GM12875 (cell line): ENCODE data around the gene PAQR5.

Source experiments
- H3K4me3 ChIP-seq: one replicate; pipeline ENCODE4 v1.5.1; 2011; ENCODE audit warnings: low read depth, low read length, control low read depth
- CTCF ChIP-seq: IDR thresholded peaks from 2 replicates; pipeline ENCODE4 v1.5.1; 2011; ENCODE audit warnings: low read depth, mild to moderate bottlenecking, control low read depth, inconsistent platforms, low read length, moderate library complexity, borderline replicate concordance; ENCODE audit not compliant: insufficient read depth

The PAQR5 gene

GRCh38 chr15:69413822-69414700 lies 115.3 kb downstream of the PAQR5 start, which contains the start of gene KIF23:
Gene KIF23, plus strand, starts transcription at chr15:69414349. Its CDS starts 117 bp downstream, at chr15:69414466.
- peak within 1 kb of the TSS; percentile 93 for H3K4me3 ChIP-seq
- TF ChIP-seq CTCF: no peak

GRCh38 chr15:69414701-69415167 lies 116.0 kb downstream of the PAQR5 start:
- no peak for TF ChIP-seq CTCF
- peak overlapping the region; percentile 93 for H3K4me3 ChIP-seq

DNA sequence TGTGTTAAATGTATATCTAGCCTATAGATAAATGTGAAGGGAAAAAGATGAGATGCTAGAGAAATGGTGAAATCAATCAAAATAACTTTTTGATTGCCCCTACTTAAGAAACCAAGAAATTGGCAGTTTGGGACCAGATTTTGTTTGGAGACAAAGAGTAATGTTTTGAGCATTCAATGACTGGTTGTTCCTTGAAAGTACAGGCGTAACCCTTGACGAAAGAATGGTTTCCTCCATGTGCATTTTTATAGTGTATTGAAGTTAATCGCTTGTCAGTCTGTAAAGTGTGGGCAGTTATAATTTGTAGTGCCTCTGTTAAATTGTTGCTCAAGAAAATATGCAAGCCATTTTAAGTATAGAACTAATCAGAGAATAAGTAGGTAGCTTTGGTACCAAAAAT lies 116.7 kb downstream of the PAQR5 start:
- peak overlapping the region; percentile 28 for H3K4me3 ChIP-seq
- TF ChIP-seq CTCF: no peak

DNA sequence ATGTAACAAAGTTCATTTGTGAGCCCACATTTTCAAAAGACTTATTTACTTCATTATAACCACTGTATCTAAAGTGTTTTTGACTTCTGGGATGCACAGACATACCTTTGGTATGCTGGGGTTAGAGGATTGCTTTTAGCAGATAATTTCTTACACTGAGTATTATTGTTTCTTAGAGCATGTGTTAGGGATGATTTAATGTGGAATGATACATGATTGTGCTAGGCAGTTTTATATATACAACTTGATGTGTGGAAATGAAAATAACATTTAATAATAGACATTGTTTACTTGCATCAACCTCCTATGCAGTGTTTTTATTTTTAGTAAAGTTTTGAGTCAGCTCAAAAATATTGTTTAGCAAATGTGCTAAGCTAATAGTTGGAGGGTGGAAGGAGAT lies 118.9 kb downstream of the PAQR5 start:
- TF ChIP-seq CTCF: no peak
- no peak overlapping the region for H3K4me3 ChIP-seq

DNA sequence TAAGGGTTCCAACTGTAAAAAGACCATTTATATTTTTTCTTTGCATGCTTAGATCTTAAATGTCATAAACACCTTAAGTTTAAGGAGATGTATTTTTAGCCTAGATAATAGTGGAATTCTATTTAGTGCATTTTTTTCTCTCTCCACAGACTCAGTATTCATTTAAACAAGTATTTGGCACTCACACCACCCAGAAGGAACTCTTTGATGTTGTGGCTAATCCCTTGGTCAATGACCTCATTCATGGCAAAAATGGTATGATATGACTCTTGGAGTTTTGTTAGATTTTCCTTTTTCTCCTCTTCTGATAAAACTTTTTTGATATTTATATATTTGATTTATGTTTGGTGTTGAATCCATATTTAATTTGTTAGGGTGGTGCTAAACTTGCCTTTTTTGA lies 122.8 kb downstream of the PAQR5 start:
- TF ChIP-seq CTCF: no peak
- no peak overlapping the region for H3K4me3 ChIP-seq

DNA sequence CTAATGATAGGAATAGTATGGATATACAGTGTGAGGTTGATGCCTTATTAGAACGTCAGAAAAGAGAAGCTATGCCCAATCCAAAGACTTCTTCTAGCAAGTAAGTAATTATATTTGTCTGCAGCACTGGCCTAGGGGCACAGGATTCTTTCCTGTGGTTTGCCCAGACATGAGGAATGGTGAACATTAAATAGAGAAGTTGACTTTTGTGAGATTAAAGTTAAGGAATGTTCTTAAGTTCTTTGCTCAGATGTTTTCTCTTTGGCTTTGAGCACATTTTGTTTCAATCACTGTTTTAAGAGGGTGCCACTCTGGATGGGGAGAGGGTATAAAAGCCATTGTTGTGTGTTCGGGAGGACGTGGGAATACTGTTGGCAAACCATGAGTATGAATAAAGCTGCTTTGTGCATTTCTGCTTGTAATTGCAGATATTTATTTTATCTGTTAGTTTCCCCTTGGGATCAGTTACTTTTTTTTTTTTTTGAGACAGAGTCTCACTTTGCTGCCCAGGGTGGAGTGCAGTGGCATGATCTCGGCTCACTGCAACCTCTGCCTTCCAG lies 123.7 kb downstream of the PAQR5 start:
- TF ChIP-seq CTCF: no peak
- H3K4me3 ChIP-seq: no peak overlapping the region
